Retina (tissue), 1 donor: ENCODE results near the gene TARDBP.
"Not testable (repeated sequence)": the region's sequence is repeated elsewhere in the genome, so short reads cannot be mapped to it uniquely, and the experiment has no call there.

Source experiments
- DNase-seq: peaks from one replicate; pipeline ENCODE4 v3.0.0-alpha.2; 2016

The TARDBP gene

GRCh38 chr1:10996100-10996499, 16.4 kb upstream of the TARDBP start:
- no peak for DNase-seq

GRCh38 chr1:11000526-11000925, 11.9 kb upstream of the TARDBP start:
- no peak for DNase-seq

- no peak for DNase-seq
These were observed 692 bp downstream of the TARDBP start for GRCh38 chr1:11013160-11013531.

- DNase-seq: not testable (repeated sequence)
These were observed 6.9 kb downstream of the TARDBP start for GRCh38 chr1:11019358-11019757.

- no peak for DNase-seq
These were observed 7.5 kb downstream of the TARDBP start for GRCh38 chr1:11019971-11020370.

- no peak for DNase-seq
These were observed 10.7 kb downstream of the TARDBP start for GRCh38 chr1:11023201-11023600.

- DNase-seq: no peak
These were observed 11.9 kb downstream of the TARDBP start for GRCh38 chr1:11024154-11024873.

GRCh38 chr1:11024874-11025203, 12.4 kb downstream of the TARDBP start:
- no peak for DNase-seq

GRCh38 chr1:11025618-11026017, 13.2 kb downstream of the TARDBP start:
- DNase-seq: no peak

- DNase-seq: no peak
These were observed 13.6 kb downstream of the TARDBP start for GRCh38 chr1:11026052-11026451.

GRCh38 chr1:11026903-11027302, 14.4 kb downstream of the TARDBP start:
- DNase-seq: no peak

GRCh38 chr1:11027316-11027715, 14.9 kb downstream of the TARDBP start:
- no peak for DNase-seq

- DNase-seq: no peak
These were observed 15.6 kb downstream of the TARDBP start for GRCh38 chr1:11028018-11028417.

- DNase-seq: no peak
These were observed 18.4 kb downstream of the TARDBP start for GRCh38 chr1:11030865-11031264.

GRCh38 chr1:11031624-11032262, 19.3 kb downstream of the TARDBP start:
- no peak for DNase-seq

GRCh38 chr1:11037019-11037739, 24.7 kb downstream of the TARDBP start:
- DNase-seq: not testable (repeated sequence)

GRCh38 chr1:11037740-11038182, 25.3 kb downstream of the TARDBP start:
- DNase-seq: peak; percentile 85

- DNase-seq: no peak
These were observed 27.1 kb downstream of the TARDBP start for GRCh38 chr1:11039351-11040104.

- DNase-seq: not testable (repeated sequence)
These were observed 27.6 kb downstream of the TARDBP start for GRCh38 chr1:11040105-11040429.

- no peak for DNase-seq
These were observed 28.6 kb downstream of the TARDBP start for GRCh38 chr1:11041048-11041447.

GRCh38 chr1:11042065-11042464, 29.6 kb downstream of the TARDBP start:
- no peak for DNase-seq

- DNase-seq: no peak
These were observed 30.8 kb downstream of the TARDBP start for GRCh38 chr1:11042995-11043874.
